Measurements from ENCODE around the gene SPNS3. TPM values are rescaled to one million over a fixed set of nuclear protein-coding genes. Genes with fewer than 3 reads are reported as not detected.

The SPNS3 gene
- polyA plus RNA-seq, 1 donor from 2014 or later = not detected

DNA sequence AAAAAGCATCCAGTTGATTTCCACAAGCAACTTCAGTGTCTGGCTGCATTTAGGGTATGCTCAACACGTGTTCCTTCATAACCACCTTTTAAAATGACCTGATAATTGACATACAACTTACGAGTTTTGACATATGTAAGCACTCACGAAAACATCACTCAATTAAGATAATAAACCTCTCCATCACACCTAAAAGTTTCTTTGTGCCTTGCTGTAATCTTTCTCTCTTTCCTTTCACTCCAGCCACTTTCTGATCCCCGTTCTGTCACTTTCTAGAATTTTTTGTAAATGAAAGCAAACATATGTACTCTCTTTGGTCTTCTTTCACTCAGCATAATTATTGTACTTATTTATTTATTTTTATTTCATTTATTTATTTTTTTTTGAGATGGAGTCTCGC lies 46.6 kb upstream of the SPNS3 start:
- Histone ChIP-seq H3K4me3 (ENCODE audit: low read length) (no peak overlapping the region), H3K9ac (ENCODE audit: low read length) (no peak overlapping the region), H3K9me3 (ENCODE audit: low read length) (no peaks in the 10 kb centered on the region), H3K4me2 (ENCODE audit: low read length) (no peak overlapping the region), H3K27me3 (ENCODE audit: insufficient read depth, low read depth, low read length) (no peaks in the 10 kb centered on the region), H3K9me2 (ENCODE audit: insufficient read depth, low read length) (no peaks in the 10 kb centered on the region), H3F3A (ENCODE audit: insufficient read depth, low read length, poor library complexity, severe bottlenecking) (no peaks in the 10 kb centered on the region), H3K79me2 (replicated peaks; ENCODE audit: insufficient read depth, low read length) (no peaks in the 10 kb centered on the region), H2AFZ (ENCODE audit: low read depth, low read length) (no peak overlapping the region), H3K36me3 (ENCODE audit: insufficient read depth, low read length) (no peaks in the 10 kb centered on the region), H3K27ac (ENCODE audit: low read length) (no peak overlapping the region), H4K20me1 (ENCODE audit: insufficient read depth) (no peaks in the 10 kb centered on the region)
- no peak for TF ChIP-seq POLR2AphosphoS5 (IDR thresholded peaks at IDR 0.05)
- TF ChIP-seq, protein P1, sequence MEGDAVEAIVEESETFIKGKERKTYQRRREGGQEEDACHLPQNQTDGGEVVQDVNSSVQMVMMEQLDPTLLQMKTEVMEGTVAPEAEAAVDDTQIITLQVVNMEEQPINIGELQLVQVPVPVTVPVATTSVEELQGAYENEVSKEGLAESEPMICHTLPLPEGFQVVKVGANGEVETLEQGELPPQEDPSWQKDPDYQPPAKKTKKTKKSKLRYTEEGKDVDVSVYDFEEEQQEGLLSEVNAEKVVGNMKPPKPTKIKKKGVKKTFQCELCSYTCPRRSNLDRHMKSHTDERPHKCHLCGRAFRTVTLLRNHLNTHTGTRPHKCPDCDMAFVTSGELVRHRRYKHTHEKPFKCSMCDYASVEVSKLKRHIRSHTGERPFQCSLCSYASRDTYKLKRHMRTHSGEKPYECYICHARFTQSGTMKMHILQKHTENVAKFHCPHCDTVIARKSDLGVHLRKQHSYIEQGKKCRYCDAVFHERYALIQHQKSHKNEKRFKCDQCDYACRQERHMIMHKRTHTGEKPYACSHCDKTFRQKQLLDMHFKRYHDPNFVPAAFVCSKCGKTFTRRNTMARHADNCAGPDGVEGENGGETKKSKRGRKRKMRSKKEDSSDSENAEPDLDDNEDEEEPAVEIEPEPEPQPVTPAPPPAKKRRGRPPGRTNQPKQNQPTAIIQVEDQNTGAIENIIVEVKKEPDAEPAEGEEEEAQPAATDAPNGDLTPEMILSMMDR (IDR thresholded peaks at IDR 0.05; ENCODE audit: poor library complexity, severe bottlenecking) = no peak
- TF ChIP-seq, protein P2, sequence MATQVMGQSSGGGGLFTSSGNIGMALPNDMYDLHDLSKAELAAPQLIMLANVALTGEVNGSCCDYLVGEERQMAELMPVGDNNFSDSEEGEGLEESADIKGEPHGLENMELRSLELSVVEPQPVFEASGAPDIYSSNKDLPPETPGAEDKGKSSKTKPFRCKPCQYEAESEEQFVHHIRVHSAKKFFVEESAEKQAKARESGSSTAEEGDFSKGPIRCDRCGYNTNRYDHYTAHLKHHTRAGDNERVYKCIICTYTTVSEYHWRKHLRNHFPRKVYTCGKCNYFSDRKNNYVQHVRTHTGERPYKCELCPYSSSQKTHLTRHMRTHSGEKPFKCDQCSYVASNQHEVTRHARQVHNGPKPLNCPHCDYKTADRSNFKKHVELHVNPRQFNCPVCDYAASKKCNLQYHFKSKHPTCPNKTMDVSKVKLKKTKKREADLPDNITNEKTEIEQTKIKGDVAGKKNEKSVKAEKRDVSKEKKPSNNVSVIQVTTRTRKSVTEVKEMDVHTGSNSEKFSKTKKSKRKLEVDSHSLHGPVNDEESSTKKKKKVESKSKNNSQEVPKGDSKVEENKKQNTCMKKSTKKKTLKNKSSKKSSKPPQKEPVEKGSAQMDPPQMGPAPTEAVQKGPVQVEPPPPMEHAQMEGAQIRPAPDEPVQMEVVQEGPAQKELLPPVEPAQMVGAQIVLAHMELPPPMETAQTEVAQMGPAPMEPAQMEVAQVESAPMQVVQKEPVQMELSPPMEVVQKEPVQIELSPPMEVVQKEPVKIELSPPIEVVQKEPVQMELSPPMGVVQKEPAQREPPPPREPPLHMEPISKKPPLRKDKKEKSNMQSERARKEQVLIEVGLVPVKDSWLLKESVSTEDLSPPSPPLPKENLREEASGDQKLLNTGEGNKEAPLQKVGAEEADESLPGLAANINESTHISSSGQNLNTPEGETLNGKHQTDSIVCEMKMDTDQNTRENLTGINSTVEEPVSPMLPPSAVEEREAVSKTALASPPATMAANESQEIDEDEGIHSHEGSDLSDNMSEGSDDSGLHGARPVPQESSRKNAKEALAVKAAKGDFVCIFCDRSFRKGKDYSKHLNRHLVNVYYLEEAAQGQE (IDR thresholded peaks at IDR 0.05; ENCODE audit: borderline replicate concordance) = no peak
- no peak for TF ChIP-seq MXI1 (conservative IDR thresholded peaks at IDR 0.05; ENCODE audit: poor library complexity, severe bottlenecking)
- TF ChIP-seq TAF1 (IDR thresholded peaks at IDR 0.05; ENCODE audit: low read depth) = no peak

DNA sequence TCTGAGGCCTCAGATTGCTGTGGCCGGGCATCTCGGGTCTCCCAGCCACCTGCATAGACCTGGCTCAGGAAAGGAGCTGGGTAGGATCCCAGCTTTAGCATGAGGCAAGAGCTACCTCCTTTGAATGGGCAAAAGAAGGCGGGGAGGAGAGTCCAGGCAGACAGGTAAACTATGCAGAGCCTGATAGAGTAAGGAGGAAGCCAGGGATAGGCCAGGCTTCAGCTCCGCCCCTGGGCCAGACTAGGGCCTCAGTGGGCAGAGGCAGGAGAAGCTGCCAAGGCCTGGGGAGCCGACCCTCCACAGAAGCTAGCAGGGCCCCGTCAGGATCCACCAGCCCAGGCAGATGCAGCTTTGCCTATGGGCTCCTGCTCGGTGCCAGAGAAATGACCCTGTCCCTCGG lies 44.7 kb upstream of the SPNS3 start:
- Histone ChIP-seq H3K27me3 (ENCODE audit: insufficient read depth, low read depth, low read length) (no peaks in the 10 kb centered on the region), H3K9me3 (ENCODE audit: low read length) (no peaks in the 10 kb centered on the region), H3K9ac (ENCODE audit: low read length) (no peak overlapping the region), H3F3A (ENCODE audit: insufficient read depth, low read length, poor library complexity, severe bottlenecking) (no peaks in the 10 kb centered on the region), H3K4me2 (ENCODE audit: low read length) (no peak overlapping the region), H3K4me3 (ENCODE audit: low read length) (no peak overlapping the region), H3K27ac (ENCODE audit: low read length) (no peak overlapping the region), H3K79me2 (replicated peaks; ENCODE audit: insufficient read depth, low read length) (no peaks in the 10 kb centered on the region), H3K9me2 (ENCODE audit: insufficient read depth, low read length) (no peaks in the 10 kb centered on the region), H2AFZ (ENCODE audit: low read depth, low read length) (no peak overlapping the region), H4K20me1 (ENCODE audit: insufficient read depth) (no peaks in the 10 kb centered on the region), H3K36me3 (ENCODE audit: insufficient read depth, low read length) (no peaks in the 10 kb centered on the region)
- no peak for TF ChIP-seq POLR2AphosphoS5 (IDR thresholded peaks at IDR 0.05)
- no peak for TF ChIP-seq EZH2 (IDR thresholded peaks at IDR 0.05; ENCODE audit: borderline replicate concordance, insufficient read depth, low read length, poor library complexity, severe bottlenecking)
- TF ChIP-seq, protein P1 (IDR thresholded peaks at IDR 0.05; ENCODE audit: poor library complexity, severe bottlenecking) = no peak
- TF ChIP-seq EP300 (conservative IDR thresholded peaks at IDR 0.05; ENCODE audit: poor library complexity, severe bottlenecking) = no peak
- TF ChIP-seq SMC3 (conservative IDR thresholded peaks at IDR 0.05; ENCODE audit: poor library complexity) = no peak
- TF ChIP-seq MXI1 (conservative IDR thresholded peaks at IDR 0.05; ENCODE audit: poor library complexity, severe bottlenecking) = no peak
- TF ChIP-seq, protein P2 (IDR thresholded peaks at IDR 0.05; ENCODE audit: borderline replicate concordance) = no peak
- no peak for TF ChIP-seq TAF1 (IDR thresholded peaks at IDR 0.05; ENCODE audit: low read depth)
- no peak for TF ChIP-seq RAD21 (conservative IDR thresholded peaks at IDR 0.05)
